Measurements from ENCODE around the gene CNIH3. TPM values are rescaled to one million over a fixed set of nuclear protein-coding genes. Genes with fewer than 3 reads are reported as not detected.

Gene CNIH3
- total and polyA plus RNA-seq, 2 of the 4 experiments (the other 2 are of a cell fraction), result 2.0 to 2.9 TPM

- Histone ChIP-seq H4K91ac (ENCODE audit: insufficient read depth, low read depth, low read length) (no peak overlapping the region), H2BK120ac (ENCODE audit: low read depth, low read length) (no peak overlapping the region), H3K27me3 (ENCODE audit: control insufficient read depth, insufficient read depth, low read length) (no peaks in the 10 kb centered on the region; the same call in 1 of the 2 replicates), H3K9ac (ENCODE audit: low read depth, low read length) (no peak overlapping the region), H4K8ac (ENCODE audit: low read depth in 2 of 2, low read length in 2 of 2) (no peak overlapping the region), H3K36me3 (ENCODE audit: control insufficient read depth, insufficient read depth, low read length) (no peaks in the 10 kb centered on the region), H2BK5ac (ENCODE audit: low read depth, low read length, poor library complexity, severe bottlenecking) (no peak overlapping the region), H2AFZ (replicated peaks; ENCODE audit: low read length, poor library complexity) (no peak overlapping the region), H3K4me3 (ENCODE audit: insufficient read depth, low read depth, low read length) (no peak overlapping the region), H3K4ac (ENCODE audit: low read depth, low read length) (no peak overlapping the region), H4K20me1 (ENCODE audit: insufficient read depth, low read length) (no peaks in the 10 kb centered on the region), H3K4me2 (ENCODE audit: low read depth, low read length) (no peak overlapping the region), H3K23ac (ENCODE audit: low read depth, low read length) (no peak overlapping the region), H3K9me1 (ENCODE audit: insufficient read depth, low read length) (no peaks in the 10 kb centered on the region; the same call in 1 of the 2 replicates), H4K5ac (ENCODE audit: low read depth, low read length) (no peak overlapping the region), H3K56ac (ENCODE audit: extremely low read depth, insufficient read depth, low read length) (no peak overlapping the region), H2AK5ac (ENCODE audit: low read depth, low read length) (no peak overlapping the region), H3K27ac (ENCODE audit: insufficient read depth, low read length) (no peak overlapping the region), H3K18ac (ENCODE audit: low read depth, low read length) (no peak overlapping the region), H2BK20ac (ENCODE audit: low read depth, low read length) (no peak overlapping the region), H3K4me1 (ENCODE audit: control insufficient read depth, insufficient read depth, low read length) (no peaks in the 10 kb centered on the region), H3K9me3 (ENCODE audit: control insufficient read depth, insufficient read depth, low read length) (no peaks in the 10 kb centered on the region), H3K79me1 (ENCODE audit: low read depth in 1 of 2, low read length in 2 of 2) (no peaks in the 10 kb centered on the region), H2AK9ac (replicated peaks; ENCODE audit: low read depth, low read length, poor library complexity) (no peak overlapping the region), H3K14ac (replicated peaks; ENCODE audit: low read depth, low read length) (no peak overlapping the region), H2BK15ac (ENCODE audit: low read depth, low read length) (no peak overlapping the region)
- dilution Hi-C loops (cut with HindIII; ENCODE audit: low sequenced_read_pairs, unreplicated experiment), result no loop called here
- intact Hi-C loops (cut with micrococcal nuclease), result no loop called here
- in situ Hi-C loops (cut with MboI; ENCODE audit: low sequenced_read_pairs), result no loop called here
- DNase-seq, result no peak
- POLR2A ChIA-PET (ENCODE audit: unreplicated experiment), result no interaction called here
- 100% methylated on average over 1 of the region's 4 CpGs; no CpG with 5 or more reads in 1 of the 2 experiments for WGBS, 2 experiments (ENCODE audit: extremely low coverage in 2 of 2, insufficient read length in 1 of 2)
- no peak for ATAC-seq (ENCODE audit: low read depth)
- TF ChIP-seq RAD21 (IDR thresholded peaks at IDR 0.05; ENCODE audit: low read length) (no peak), CEBPB (IDR thresholded peaks at IDR 0.05; ENCODE audit: low read depth, low read length) (no peak), USF2 (IDR thresholded peaks at IDR 0.05; ENCODE audit: low read depth, low read length) (no peak), SMC3 (IDR thresholded peaks at IDR 0.05; ENCODE audit: low read depth, low read length) (no peak), RCOR1 (IDR thresholded peaks at IDR 0.05; ENCODE audit: insufficient replicate concordance, low read length) (no peak), FOS (IDR thresholded peaks at IDR 0.05; ENCODE audit: low read depth, low read length) (no peak), CHD1 (IDR thresholded peaks at IDR 0.05; ENCODE audit: low read depth, low read length) (no peak), RFX5 (IDR thresholded peaks at IDR 0.05; ENCODE audit: low read depth, low read length) (no peak), ELK1 (IDR thresholded peaks at IDR 0.05; ENCODE audit: borderline replicate concordance, low read depth, low read length) (no peak), BHLHE40 (IDR thresholded peaks at IDR 0.05; ENCODE audit: low read depth, low read length) (no peak), MAFK (IDR thresholded peaks at IDR 0.05; ENCODE audit: low read depth, low read length) (no peak), MAZ (IDR thresholded peaks at IDR 0.05; ENCODE audit: borderline replicate concordance, low read depth, low read length) (no peak), POLR2A (IDR thresholded peaks at IDR 0.05; ENCODE audit: low read depth, low read length) (no peak), MXI1 (IDR thresholded peaks at IDR 0.05; ENCODE audit: borderline replicate concordance, low read depth, low read length) (no peak), NFE2L2 (IDR thresholded peaks at IDR 0.05; ENCODE audit: low read depth, low read length) (no peak), CTCF (conservative IDR thresholded peaks at IDR 0.05; ENCODE audit: low read depth, low read length) (no peak)
- BruUV-seq (replicated peaks), result no TSS peak
- CTCF ChIA-PET, result no interaction called here
Observed at GRCh38 chr1:224745924-224746323, 129.8 kb downstream of the CNIH3 start.

All from IMR-90 (cell line).